ENCODE measurements around the gene ENO4. TPM values are rescaled to one million over a fixed set of nuclear protein-coding genes. Genes with fewer than 3 reads are reported as not detected.

ENO4 gene
- total RNA-seq, 2 experiments from 2014 or later, result not detected

- no peak overlapping the region for H3K27ac Mint-ChIP-seq
- H3K27me3 Mint-ChIP-seq, result peaks cover 42% of the 10 kb centered on the region
- intact Hi-C loops (cut with DNase I, micrococcal nuclease), result no loop called here
- ChIA-PET CTCF (no interaction called here), POLR2A (no interaction called here)
- no peaks in the 10 kb centered on the region for H3K9me3 Mint-ChIP-seq (ENCODE audit: low read depth)
- H3K4me1 Mint-ChIP-seq, result peaks cover 13% of the 10 kb centered on the region
- ATAC-seq (no peak), DNase-seq (no peak)
- H3K36me3 Mint-ChIP-seq (ENCODE audit: low read depth), result no peaks in the 10 kb centered on the region
- H3K4me3 Mint-ChIP-seq, result no peak overlapping the region
Measured at GRCh38 chr10:116852246-116852645, 2.9 kb downstream of the ENO4 start.

- Mint-ChIP-seq H3K9me3 (ENCODE audit: low read depth) (peaks cover 5% of the 10 kb centered on the region), H3K36me3 (ENCODE audit: low read depth) (no peaks in the 10 kb centered on the region), H3K27ac (no peak overlapping the region), H3K27me3 (peaks cover 34% of the 10 kb centered on the region), H3K4me1 (peaks cover 6% of the 10 kb centered on the region), H3K4me3 (no peak overlapping the region)
- ChIA-PET CTCF (interaction anchor here (0.6 kb wide), 1 partner anchor 308 kb away, joined by 3 read pairs; no protein-coding TSS in a partner anchor), POLR2A (no interaction called here)
- ATAC-seq, result no peak
- intact Hi-C loops (cut with DNase I, micrococcal nuclease), result no loop called here
- DNase-seq, result no peak
Measured at GRCh38 chr10:116853287-116853686, 4.0 kb downstream of the ENO4 start.

GRCh38 chr10:116853701-116854100 lies 4.4 kb downstream of the ENO4 start:
- Mint-ChIP-seq H3K9me3 (ENCODE audit: low read depth) (peaks cover 5% of the 10 kb centered on the region), H3K4me1 (peaks cover 2% of the 10 kb centered on the region), H3K27ac (no peak overlapping the region), H3K36me3 (ENCODE audit: low read depth) (no peaks in the 10 kb centered on the region), H3K4me3 (no peak overlapping the region), H3K27me3 (peaks cover 30% of the 10 kb centered on the region)
- no peak for DNase-seq
- POLR2A ChIA-PET, result no interaction called here
- CTCF ChIA-PET, result no interaction called here
- ATAC-seq, result no peak
- intact Hi-C loops (cut with DNase I, micrococcal nuclease), result no loop called here

GRCh38 chr10:116857156-116857555 lies 7.9 kb downstream of the ENO4 start:
- intact Hi-C loops (cut with DNase I, micrococcal nuclease), result no loop called here
- Mint-ChIP-seq H3K27ac (no peak overlapping the region), H3K27me3 (peaks cover 14% of the 10 kb centered on the region), H3K36me3 (ENCODE audit: low read depth) (no peaks in the 10 kb centered on the region), H3K4me3 (no peak overlapping the region), H3K4me1 (no peaks in the 10 kb centered on the region), H3K9me3 (ENCODE audit: low read depth) (peaks cover 5% of the 10 kb centered on the region)
- DNase-seq, result no peak
- ChIA-PET CTCF (interaction anchor here (0.6 kb wide), 2 partner anchors 20 to 318 kb away, joined by 3 read pairs; no protein-coding TSS in a partner anchor), POLR2A (no interaction called here)
- no peak for ATAC-seq

- POLR2A ChIA-PET, result no interaction called here
- CTCF ChIA-PET, result interaction anchor here (0.5 kb wide), 1 partner anchor 1845 kb away, joined by 3 read pairs; no protein-coding TSS in a partner anchor
- Mint-ChIP-seq H3K27me3 (peaks cover 11% of the 10 kb centered on the region), H3K9me3 (ENCODE audit: low read depth) (peaks cover 5% of the 10 kb centered on the region), H3K4me1 (no peaks in the 10 kb centered on the region), H3K27ac (no peak overlapping the region), H3K4me3 (no peak overlapping the region), H3K36me3 (ENCODE audit: low read depth) (no peaks in the 10 kb centered on the region)
- ATAC-seq (no peak), DNase-seq (no peak)
- intact Hi-C loops (cut with DNase I, micrococcal nuclease), result no loop called here
Measured at GRCh38 chr10:116861796-116862195, 12.5 kb downstream of the ENO4 start.

GRCh38 chr10:116864436-116864835 lies 15.1 kb downstream of the ENO4 start:
- ATAC-seq, result no peak
- Mint-ChIP-seq H3K9me3 (ENCODE audit: low read depth) (no peaks in the 10 kb centered on the region), H3K4me1 (no peaks in the 10 kb centered on the region), H3K27ac (no peak overlapping the region), H3K4me3 (no peak overlapping the region), H3K36me3 (ENCODE audit: low read depth) (no peaks in the 10 kb centered on the region), H3K27me3 (peaks cover 10% of the 10 kb centered on the region)
- POLR2A ChIA-PET, result no interaction called here
- CTCF ChIA-PET, result interaction anchor here (1.2 kb wide), 1 partner anchor 303 kb away, joined by 3 read pairs; no protein-coding TSS in a partner anchor
- no peak for DNase-seq
- intact Hi-C loops (cut with DNase I, micrococcal nuclease), result no loop called here

- Mint-ChIP-seq H3K4me1 (no peaks in the 10 kb centered on the region), H3K4me3 (no peak overlapping the region), H3K36me3 (ENCODE audit: low read depth) (no peaks in the 10 kb centered on the region), H3K9me3 (ENCODE audit: low read depth) (no peaks in the 10 kb centered on the region), H3K27ac (no peak overlapping the region), H3K27me3 (peaks cover 2% of the 10 kb centered on the region)
- intact Hi-C loops (cut with DNase I, micrococcal nuclease), result no loop called here
- ChIA-PET CTCF (interaction anchor here (0.6 kb wide), 1 partner anchor 94 kb away, joined by 3 read pairs; no protein-coding TSS in a partner anchor), POLR2A (no interaction called here)
- ATAC-seq (no peak), DNase-seq (no peak)
Measured at GRCh38 chr10:116866066-116866465, 16.8 kb downstream of the ENO4 start.

- no peak overlapping the region for H3K4me3 Mint-ChIP-seq
- H3K27ac Mint-ChIP-seq, result no peak overlapping the region
- intact Hi-C loops (cut with DNase I, micrococcal nuclease), result no loop called here
- CTCF ChIA-PET, result interaction anchor here (0.6 kb wide), 1 partner anchor 84 kb away, joined by 3 read pairs; no protein-coding TSS in a partner anchor
- POLR2A ChIA-PET, result interaction anchor here (0.7 kb wide), 1 partner anchor 36 kb away, joined by 8 read pairs; no protein-coding TSS in a partner anchor
- ATAC-seq (no peak), DNase-seq (no peak)
- peaks cover 2% of the 10 kb centered on the region for H3K27me3 Mint-ChIP-seq
- H3K36me3 Mint-ChIP-seq (ENCODE audit: low read depth), result no peaks in the 10 kb centered on the region
- no peaks in the 10 kb centered on the region for H3K4me1 Mint-ChIP-seq
- no peaks in the 10 kb centered on the region for H3K9me3 Mint-ChIP-seq (ENCODE audit: low read depth)
Measured at GRCh38 chr10:116866987-116867595, 17.8 kb downstream of the ENO4 start.

GRCh38 chr10:116868198-116868676 lies 18.9 kb downstream of the ENO4 start:
- ATAC-seq, result no peak
- ChIA-PET POLR2A (no interaction called here), CTCF (no interaction called here)
- no peak overlapping the region for H3K27ac Mint-ChIP-seq
- H3K4me3 Mint-ChIP-seq, result no peak overlapping the region
- DNase-seq, result no peak
- no peaks in the 10 kb centered on the region for H3K9me3 Mint-ChIP-seq (ENCODE audit: low read depth)
- H3K4me1 Mint-ChIP-seq, result no peaks in the 10 kb centered on the region
- H3K36me3 Mint-ChIP-seq (ENCODE audit: low read depth), result no peaks in the 10 kb centered on the region
- peaks cover 4% of the 10 kb centered on the region for H3K27me3 Mint-ChIP-seq
- intact Hi-C loops (cut with DNase I, micrococcal nuclease), result no loop called here

- Mint-ChIP-seq H3K27me3 (peaks cover 4% of the 10 kb centered on the region), H3K36me3 (ENCODE audit: low read depth) (no peaks in the 10 kb centered on the region), H3K9me3 (ENCODE audit: low read depth) (no peaks in the 10 kb centered on the region), H3K4me1 (no peaks in the 10 kb centered on the region), H3K4me3 (no peak overlapping the region), H3K27ac (no peak overlapping the region)
- ChIA-PET CTCF (no interaction called here), POLR2A (no interaction called here)
- DNase-seq (no peak), ATAC-seq (no peak)
- intact Hi-C loops (cut with DNase I, micrococcal nuclease), result no loop called here
Measured at GRCh38 chr10:116868722-116869121, 19.4 kb downstream of the ENO4 start.

GRCh38 chr10:116870949-116871348 lies 21.6 kb downstream of the ENO4 start:
- ATAC-seq (no peak), DNase-seq (no peak)
- no peak overlapping the region for H3K4me3 Mint-ChIP-seq
- no peaks in the 10 kb centered on the region for H3K36me3 Mint-ChIP-seq (ENCODE audit: low read depth)
- ChIA-PET POLR2A (no interaction called here), CTCF (no interaction called here)
- H3K9me3 Mint-ChIP-seq (ENCODE audit: low read depth), result no peaks in the 10 kb centered on the region
- H3K4me1 Mint-ChIP-seq, result no peaks in the 10 kb centered on the region
- H3K27me3 Mint-ChIP-seq, result peaks cover 6% of the 10 kb centered on the region
- intact Hi-C loops (cut with DNase I, micrococcal nuclease), result no loop called here
- no peak overlapping the region for H3K27ac Mint-ChIP-seq

GRCh38 chr10:116873134-116873533 lies 23.8 kb downstream of the ENO4 start:
- ChIA-PET CTCF (no interaction called here), POLR2A (no interaction called here)
- Mint-ChIP-seq H3K4me1 (no peaks in the 10 kb centered on the region), H3K4me3 (no peak overlapping the region), H3K27me3 (peaks cover 7% of the 10 kb centered on the region), H3K9me3 (ENCODE audit: low read depth) (no peaks in the 10 kb centered on the region), H3K27ac (no peak overlapping the region), H3K36me3 (ENCODE audit: low read depth) (no peaks in the 10 kb centered on the region)
- no peak for ATAC-seq
- intact Hi-C loops (cut with DNase I, micrococcal nuclease), result no loop called here
- DNase-seq, result no peak
